LoVo (cell line): ENCODE results near the gene MYRIP.

Source experiments
- DNase-seq: peaks from one replicate; pipeline ENCODE4 v3.0.0-alpha.2; 2016; ENCODE audit warnings: low spot score

MYRIP gene

DNA sequence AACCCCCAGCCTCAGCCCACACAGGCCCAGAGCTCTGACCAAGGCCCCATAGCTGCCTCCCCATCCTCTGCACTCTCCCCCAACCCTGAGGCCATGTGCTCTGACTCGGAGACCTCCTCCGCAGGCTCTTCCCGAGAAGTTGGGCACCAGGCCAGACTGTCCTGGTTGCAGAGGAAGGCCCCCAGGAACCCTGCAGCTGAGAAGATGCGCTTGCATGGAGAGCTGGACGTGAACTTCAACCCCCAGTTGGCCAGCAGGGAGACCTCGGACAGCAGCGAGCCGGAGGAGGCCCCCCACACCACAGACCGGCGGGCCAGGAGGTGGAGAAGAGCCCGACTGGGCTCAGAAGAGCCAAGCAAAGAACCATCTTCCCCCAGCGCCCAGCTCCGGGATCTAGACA is 380.6 kb downstream of the MYRIP start:
- DNase-seq, result no peak

DNA sequence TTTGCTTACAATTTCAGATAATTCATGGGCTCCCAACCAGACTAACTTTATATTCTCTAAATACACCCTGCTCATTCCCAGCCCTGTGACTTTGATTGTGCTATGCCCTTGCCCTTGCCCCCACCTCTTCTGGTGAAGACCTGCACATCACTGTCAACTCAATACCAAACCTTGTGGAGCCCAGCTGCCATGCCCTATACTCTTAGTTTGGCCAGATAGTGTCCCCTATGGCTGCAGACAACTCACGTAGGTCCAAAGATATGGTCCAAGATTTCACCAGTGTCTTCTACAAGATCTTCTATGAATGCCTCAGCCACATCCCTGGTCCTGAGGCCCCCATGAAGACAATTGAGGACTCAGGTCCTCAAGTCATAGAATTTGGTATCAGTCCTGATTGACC is 381.8 kb downstream of the MYRIP start:
- no peak for DNase-seq

- DNase-seq, result peak; percentile 56
Measured at GRCh38 chr3:40191850-40192448, 382.5 kb downstream of the MYRIP start.

DNA sequence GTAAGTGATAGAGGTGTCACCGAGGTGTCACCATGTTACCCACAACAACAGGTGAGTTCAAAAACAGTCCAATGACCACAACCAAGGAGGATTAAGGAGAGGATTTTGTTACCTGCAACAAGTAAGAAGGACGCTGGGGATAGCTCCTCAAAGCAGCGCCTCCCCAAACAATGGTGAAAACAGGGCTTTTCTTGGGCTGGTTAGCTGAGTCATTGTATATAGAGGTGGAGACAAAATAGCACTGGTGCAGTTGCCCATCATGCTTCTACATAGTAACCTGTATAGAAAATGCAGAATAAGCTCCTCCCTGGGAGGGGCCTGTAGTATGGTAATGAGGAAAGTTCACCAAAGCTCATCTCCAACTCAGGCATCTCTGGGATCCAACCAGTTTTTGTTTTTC is 383.2 kb downstream of the MYRIP start:
- DNase-seq, result no peak

- no peak for DNase-seq
Measured at GRCh38 chr3:40196966-40197365, 387.6 kb downstream of the MYRIP start.

DNA sequence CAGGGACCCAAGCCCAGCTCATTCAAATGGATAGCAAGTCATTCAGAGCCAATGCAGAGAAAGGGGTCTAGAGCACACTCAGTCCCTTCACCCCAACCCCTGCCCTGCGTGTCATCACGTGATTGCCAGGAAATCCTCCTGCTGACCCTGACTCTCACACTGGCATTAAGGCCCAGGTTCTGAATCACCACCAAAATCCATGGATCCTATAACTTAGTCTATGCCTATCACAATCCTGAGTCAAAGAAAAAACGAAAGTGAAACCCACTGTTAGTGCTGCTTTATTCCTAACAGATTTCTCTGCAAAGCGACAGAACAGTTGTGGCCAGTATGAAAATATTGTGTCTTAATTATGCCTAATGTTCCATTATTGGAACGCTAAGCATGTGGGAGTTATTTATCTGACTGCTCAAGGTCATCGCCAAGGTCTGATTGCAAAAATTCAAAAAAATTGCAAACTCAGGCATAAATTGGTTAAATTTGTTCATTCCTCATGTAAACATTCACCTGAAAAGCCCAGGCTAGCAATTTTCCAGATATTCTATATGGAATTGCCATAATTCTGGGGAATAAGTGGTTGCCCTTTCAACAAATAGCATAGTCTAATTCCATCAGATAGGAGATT is 391.4 kb downstream of the MYRIP start:
- DNase-seq, result no peak

GRCh38 chr3:40201770-40202169 is 392.4 kb downstream of the MYRIP start:
- no peak for DNase-seq

DNA sequence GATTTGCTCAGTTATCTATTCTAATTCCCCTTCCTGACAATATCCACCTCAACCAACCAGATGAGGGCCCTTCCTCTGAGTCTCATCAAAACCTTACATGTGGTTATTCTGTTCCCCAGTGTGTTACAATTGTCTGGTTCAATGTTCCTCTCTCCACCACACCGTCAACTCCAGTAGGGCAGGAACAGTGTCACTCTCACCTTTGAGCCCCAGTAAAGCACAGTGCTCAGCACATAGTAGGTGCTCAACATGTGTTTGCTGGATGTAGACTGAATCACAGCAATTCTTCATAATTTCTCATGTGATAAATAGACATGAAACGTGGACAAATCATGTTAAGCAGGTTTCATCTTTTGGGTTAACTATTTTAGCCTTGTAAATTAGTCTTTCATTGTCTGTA is 397.1 kb downstream of the MYRIP start:
- DNase-seq, result no peak

- no peak for DNase-seq
Measured at GRCh38 chr3:40207796-40208195, 398.4 kb downstream of the MYRIP start.

DNA sequence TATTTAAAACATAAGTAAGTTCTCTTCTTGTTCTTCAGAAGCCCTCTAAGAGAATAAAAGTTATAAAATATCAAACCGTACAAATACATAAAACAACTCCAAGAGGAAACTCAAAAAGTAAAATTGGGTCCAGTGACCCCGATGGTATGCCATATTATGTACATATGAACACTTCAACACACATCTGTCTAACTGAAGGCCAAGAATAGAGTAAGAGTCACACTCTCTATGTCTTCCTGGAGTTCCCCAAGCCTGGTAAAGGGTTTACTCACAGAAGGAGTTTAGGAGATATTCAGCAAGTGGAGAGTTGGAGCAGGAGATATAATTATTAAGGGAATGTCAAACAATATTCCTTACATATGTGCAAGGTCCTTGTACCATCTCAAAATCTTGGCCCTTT is 398.8 kb downstream of the MYRIP start:
- no peak for DNase-seq

- no peak for DNase-seq
Measured at GRCh38 chr3:40211579-40211978, 402.2 kb downstream of the MYRIP start.

GRCh38 chr3:40213556-40213955 is 404.1 kb downstream of the MYRIP start:
- DNase-seq, result no peak

DNA sequence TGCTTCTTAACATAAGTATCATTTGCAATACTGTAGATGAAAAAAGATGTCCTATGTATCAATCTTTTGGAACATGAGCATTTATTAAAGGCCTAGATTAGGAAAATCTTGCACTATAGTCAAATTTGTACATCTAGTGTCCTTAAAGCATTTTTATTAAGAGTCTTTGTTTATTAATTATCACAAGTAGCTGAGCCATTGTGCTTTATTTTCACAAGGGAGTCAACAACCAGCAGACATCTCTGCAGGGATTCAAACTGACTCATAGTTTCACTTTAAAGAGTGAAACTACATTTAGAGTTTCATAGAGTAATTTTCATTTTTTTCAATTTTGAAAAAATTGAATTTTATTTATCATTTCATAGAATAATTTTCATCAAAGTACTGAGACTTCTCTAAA is 405.6 kb downstream of the MYRIP start:
- DNase-seq, result no peak

GRCh38 chr3:40216471-40216870 is 407.1 kb downstream of the MYRIP start:
- no peak for DNase-seq

DNA sequence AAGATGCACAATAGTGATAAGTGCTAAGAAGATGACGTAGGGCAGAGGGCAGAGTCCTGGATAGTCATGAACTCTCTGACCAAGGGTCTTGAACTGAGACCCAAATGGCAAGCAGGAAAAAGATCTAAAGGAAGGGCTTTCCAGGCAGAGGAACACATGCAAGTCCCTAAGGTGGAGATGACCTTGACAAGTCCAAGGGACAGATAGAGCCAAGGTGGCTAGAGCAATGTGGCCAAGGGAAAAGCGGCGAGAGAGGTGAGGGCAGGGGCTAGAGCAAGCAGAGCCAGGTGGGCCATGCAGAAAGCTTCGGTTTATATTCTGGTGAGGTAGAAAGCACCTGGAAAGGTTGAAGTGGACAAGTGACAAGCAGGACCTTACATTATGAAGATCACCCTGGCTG is 414.4 kb downstream of the MYRIP start:
- DNase-seq, result no peak

DNA sequence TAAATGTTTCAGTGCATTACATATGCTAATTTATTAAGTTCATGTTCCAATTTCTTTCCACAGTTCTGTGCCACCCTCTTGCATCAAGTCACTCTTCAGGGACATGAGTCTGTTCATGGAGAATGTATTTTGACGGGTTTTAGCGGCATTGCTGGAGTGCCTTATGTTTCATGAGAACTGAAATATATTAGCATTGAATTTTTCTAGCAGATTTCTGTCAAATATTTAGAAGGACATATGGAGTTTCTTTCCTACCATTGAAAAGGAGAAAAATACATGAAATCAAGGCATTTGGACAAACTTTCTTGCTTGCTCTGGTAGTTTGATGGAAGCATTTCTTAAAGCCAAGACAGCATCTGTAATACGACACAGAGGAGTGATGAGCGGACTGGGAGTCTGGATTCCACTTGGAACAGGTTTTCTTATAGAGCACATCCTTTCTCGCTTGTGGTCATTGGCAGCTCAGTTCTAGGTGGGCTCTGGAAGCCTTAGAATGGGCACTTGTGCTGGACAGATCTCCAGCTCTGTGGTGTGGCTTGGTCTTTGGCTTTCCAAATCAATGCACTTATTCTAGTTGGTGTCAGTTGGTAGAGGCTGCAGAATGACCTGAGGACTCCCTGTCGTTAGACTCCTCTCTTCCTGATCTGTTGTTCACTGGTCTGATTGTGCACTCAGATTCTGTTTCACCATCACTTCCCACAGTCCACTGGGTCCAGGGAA is 415.5 kb downstream of the MYRIP start:
- no peak for DNase-seq

DNA sequence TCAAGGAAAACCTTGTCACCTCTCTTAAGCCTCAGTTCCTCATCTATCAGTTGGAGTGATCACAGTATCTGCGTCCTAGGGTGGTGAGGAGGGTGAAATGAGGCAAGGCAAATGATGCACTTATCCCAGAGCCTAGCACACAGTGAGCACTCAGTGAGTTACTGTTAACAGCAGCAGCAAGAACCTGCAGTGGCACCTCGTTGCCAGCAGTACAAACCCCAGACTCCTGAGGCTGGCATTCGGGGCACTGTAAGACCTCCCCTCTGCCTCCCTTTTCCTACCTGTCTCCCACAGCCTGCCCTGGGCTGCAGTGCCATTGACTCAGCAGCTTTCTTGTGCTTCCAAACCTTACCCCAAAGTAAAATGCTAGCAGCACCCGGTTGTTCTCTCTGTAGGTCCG is 417.2 kb downstream of the MYRIP start:
- DNase-seq, result no peak

DNA sequence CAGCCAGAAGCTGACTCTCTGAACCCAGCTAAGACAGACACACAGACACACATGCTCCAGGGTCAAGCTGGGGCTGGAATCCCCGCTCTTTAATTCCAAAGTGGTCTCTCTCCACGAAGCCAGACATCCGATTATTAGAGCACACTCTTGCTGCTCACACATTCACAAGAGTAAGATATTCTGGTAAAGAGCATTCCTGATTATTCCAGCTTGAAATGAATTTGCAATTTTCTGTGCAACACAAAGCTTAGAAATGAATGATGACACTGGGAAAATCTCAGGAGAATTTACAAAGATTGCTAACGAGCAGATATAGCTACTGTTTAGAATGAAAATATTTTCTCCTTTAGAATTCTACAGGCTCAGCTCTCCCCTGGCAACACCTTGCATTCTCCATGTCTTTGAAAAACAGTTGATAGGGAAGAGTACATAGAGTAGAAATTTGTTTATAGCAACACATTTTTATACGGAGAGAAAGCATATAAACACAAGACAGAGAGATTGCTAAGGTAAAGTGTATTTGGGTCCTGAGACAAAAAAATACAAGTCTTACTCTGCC is 419.5 kb downstream of the MYRIP start:
- no peak for DNase-seq

GRCh38 chr3:40229386-40229785 is 420.0 kb downstream of the MYRIP start:
- no peak for DNase-seq

GRCh38 chr3:40229963-40230362 is 420.6 kb downstream of the MYRIP start:
- DNase-seq, result no peak

DNA sequence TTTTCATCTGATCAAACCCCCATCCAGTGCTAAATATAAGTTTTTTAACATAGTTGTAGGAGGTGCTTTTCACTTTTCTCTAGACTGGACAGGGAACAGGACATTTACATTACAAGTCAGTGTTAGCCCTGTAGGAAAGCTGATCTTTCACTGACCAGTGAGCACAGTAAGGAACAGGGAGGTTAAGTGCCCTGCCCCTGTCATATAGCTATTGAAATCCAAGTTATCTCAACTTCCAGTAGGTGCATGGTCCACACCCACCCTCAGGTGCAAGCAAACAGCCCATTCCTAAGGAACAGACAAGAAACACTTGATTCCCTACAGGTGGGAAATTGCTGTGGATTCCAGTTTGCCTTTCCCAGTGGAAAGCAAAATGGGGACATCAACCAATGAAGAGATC is 421.0 kb downstream of the MYRIP start:
- no peak for DNase-seq

- DNase-seq, result no peak
Measured at GRCh38 chr3:40232626-40233025, 423.2 kb downstream of the MYRIP start.

DNA sequence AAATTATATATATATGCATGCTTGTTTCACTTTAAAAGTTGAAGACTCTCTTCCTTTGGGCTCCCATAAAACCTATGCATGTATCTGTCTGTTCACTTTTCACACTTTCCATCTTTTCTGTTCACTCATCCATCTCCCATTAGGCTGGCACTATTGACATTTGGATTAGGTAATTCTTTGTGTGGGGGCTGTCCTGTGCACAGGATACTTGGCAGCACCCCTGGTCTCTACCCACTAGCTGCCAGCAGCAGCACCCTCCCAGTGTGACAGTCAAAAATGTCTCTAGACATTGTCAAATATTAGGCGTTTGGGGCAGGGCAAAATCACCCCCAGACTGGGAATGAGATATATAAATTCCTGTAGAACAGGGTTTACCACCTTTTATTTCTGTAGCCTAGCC is 427.8 kb downstream of the MYRIP start:
- no peak for DNase-seq
